Fibroblast of lung (primary cell): ENCODE data around the gene CAMTA1. TPM values are rescaled to one million over a fixed set of nuclear protein-coding genes. Genes with fewer than 3 reads are reported as not detected.
A peak's percentile ranks its signal among the peaks of the same experiment; 100 is the strongest.

Experiments used
- DNase-seq, 2 donors: peaks; one replicate each; pipeline versions ENCODE4 v3.0.0 to v3.0.0-alpha.2; 2010; ENCODE audit warnings: low read depth in 2 of 2
- H2AFZ ChIP-seq: 2 replicates; pipeline ENCODE4 v1.5.1; 2012; ENCODE audit warnings: low read length, control low read depth, inconsistent platforms
- H3K27ac ChIP-seq: 2 replicates; pipeline ENCODE4 v1.5.1; 2011; ENCODE audit warnings: low read length, control low read depth; ENCODE audit not compliant: insufficient read depth
- H3K27me3 ChIP-seq: 2 replicates; pipeline ENCODE4 v1.5.1; 2011; ENCODE audit warnings: mild to moderate bottlenecking, low read length; ENCODE audit not compliant: control insufficient read depth, insufficient read depth
- H3K36me3 ChIP-seq: 2 replicates; pipeline ENCODE4 v1.5.1; 2011; ENCODE audit warnings: low read length; ENCODE audit not compliant: control insufficient read depth, insufficient read depth
- H3K4me1 ChIP-seq: 2 replicates; pipeline ENCODE4 v1.5.1; 2011; ENCODE audit warnings: low read length; ENCODE audit not compliant: control insufficient read depth, insufficient read depth; ENCODE audit errors: extremely low read depth
- H3K4me2 ChIP-seq: 2 replicates; pipeline ENCODE4 v1.5.1; 2011; ENCODE audit warnings: low read length, control low read depth; ENCODE audit not compliant: insufficient read depth; ENCODE audit errors: extremely low read depth
- H3K4me3 ChIP-seq, 4 experiments: fragments of 200-600 bp in 1 of 4; sonication (generic) in 1 of 4; replicated peaks in 1 of 4; 2 replicates each; pipeline ENCODE4 v1.5.1; 2011 to 2016; ENCODE audit warnings: low read length in 4 of 4, low read depth in 3 of 4, mild to moderate bottlenecking in 3 of 4, control low read depth in 2 of 4, inconsistent platforms in 1 of 4, mixed read lengths in 1 of 4; ENCODE audit not compliant: insufficient read depth in 1 of 4; ENCODE audit errors: control extremely low read depth in 1 of 4
- H3K79me2 ChIP-seq: 2 replicates; pipeline ENCODE4 v1.5.1; 2012; ENCODE audit warnings: mild to moderate bottlenecking, low read length, inconsistent platforms; ENCODE audit not compliant: control insufficient read depth, insufficient read depth
- H3K9ac ChIP-seq: 2 replicates; pipeline ENCODE4 v1.5.1; 2011; ENCODE audit warnings: mild to moderate bottlenecking, low read length, control low read depth; ENCODE audit not compliant: insufficient read depth
- H3K9me3 ChIP-seq: 2 replicates; pipeline ENCODE4 v1.5.1; 2012; ENCODE audit warnings: low read depth, low read length; ENCODE audit not compliant: control insufficient read depth, insufficient read depth
- H4K20me1 ChIP-seq: 2 replicates; pipeline ENCODE4 v1.5.1; 2011; ENCODE audit warnings: low read length; ENCODE audit not compliant: control insufficient read depth, insufficient read depth; ENCODE audit errors: extremely low read depth
- EZH2 ChIP-seq: IDR thresholded peaks from 2 replicates; pipeline ENCODE4 v1.5.1; 2012; ENCODE audit warnings: low read length, control low read depth, mild to moderate bottlenecking; ENCODE audit errors: missing control alignments
- polyA plus RNA-seq, 2 donors: library from polyadenylated mRNA; depleted of rRNA in 1 of 2; stranded (reverse) in 1 of 2; unstranded in 1 of 2; fragments of >200 nt; gene quantifications; 2 replicates each; pipeline ENCODE4 v1.2.1, GENCODE V29; 2011 to 2012; ENCODE audit warnings: missing spikeins in 1 of 2
- total RNA-seq: library from RNA; depleted of rRNA; stranded (reverse); fragments of >200 nt; gene quantifications from 2 replicates; pipeline ENCODE4 v1.2.1, GENCODE V29; 2014
- TF ChIP-seq, protein P1 (sequence below), 2 donors: IDR thresholded peaks in 1 of 2; conservative IDR thresholded peaks in 1 of 2; 1 replicate in 1 of 2; 2 replicates in 1 of 2; pipeline ENCODE4 v1.5.1; 2011 to 2012; ENCODE audit warnings: low read length in 2 of 2, control low read depth in 1 of 2, inconsistent platforms in 1 of 2, low read depth in 1 of 2, mild to moderate bottlenecking in 1 of 2

Gene CAMTA1
- total and polyA plus RNA-seq, 2 donors (not counting 1 experiment from before 2014, with no cell fraction given), result 47.6 to 86.0 TPM

DNA sequence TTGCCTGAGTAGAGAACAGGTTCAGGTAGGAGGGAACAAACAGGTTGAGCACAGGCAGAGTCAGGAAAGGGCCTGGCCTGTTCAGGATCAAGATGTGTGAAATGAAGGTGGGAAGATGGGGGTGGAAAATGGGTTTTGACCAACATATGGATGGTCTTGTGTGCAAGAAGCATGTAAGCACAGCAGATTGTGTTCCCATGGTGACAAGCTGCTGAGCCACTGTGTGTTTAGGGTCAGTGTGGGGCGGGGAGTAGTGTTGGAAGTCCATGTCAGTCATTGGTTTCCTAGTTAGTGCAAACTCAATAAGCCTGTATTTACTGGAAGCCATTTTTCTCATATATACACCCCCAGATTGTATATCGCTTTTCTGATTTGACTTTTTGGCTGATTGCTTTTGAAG, 111.9 kb downstream of the CAMTA1 start:
- no peak for TF ChIP-seq EZH2
- TF ChIP-seq, protein P1, sequence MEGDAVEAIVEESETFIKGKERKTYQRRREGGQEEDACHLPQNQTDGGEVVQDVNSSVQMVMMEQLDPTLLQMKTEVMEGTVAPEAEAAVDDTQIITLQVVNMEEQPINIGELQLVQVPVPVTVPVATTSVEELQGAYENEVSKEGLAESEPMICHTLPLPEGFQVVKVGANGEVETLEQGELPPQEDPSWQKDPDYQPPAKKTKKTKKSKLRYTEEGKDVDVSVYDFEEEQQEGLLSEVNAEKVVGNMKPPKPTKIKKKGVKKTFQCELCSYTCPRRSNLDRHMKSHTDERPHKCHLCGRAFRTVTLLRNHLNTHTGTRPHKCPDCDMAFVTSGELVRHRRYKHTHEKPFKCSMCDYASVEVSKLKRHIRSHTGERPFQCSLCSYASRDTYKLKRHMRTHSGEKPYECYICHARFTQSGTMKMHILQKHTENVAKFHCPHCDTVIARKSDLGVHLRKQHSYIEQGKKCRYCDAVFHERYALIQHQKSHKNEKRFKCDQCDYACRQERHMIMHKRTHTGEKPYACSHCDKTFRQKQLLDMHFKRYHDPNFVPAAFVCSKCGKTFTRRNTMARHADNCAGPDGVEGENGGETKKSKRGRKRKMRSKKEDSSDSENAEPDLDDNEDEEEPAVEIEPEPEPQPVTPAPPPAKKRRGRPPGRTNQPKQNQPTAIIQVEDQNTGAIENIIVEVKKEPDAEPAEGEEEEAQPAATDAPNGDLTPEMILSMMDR (conservative IDR thresholded peaks at IDR 0.05 in 1 of 2, IDR thresholded peaks at IDR 0.05 in 1 of 2; ENCODE audit: low read depth in 1 of 2, low read length in 2 of 2), result no peak
- H3K79me2 ChIP-seq, result no peaks in the 10 kb centered on the region
- no peaks in the 10 kb centered on the region for H3K36me3 ChIP-seq
- no peak overlapping the region for H3K27ac ChIP-seq
- no peaks in the 10 kb centered on the region for H3K9me3 ChIP-seq
- H4K20me1 ChIP-seq, result no peaks in the 10 kb centered on the region
- H3K4me3 ChIP-seq, result no peak overlapping the region
- H3K4me2 ChIP-seq, result no peak overlapping the region
- no peaks in the 10 kb centered on the region for H3K4me1 ChIP-seq
- no peak overlapping the region for H3K9ac ChIP-seq
- H2AFZ ChIP-seq, result no peak overlapping the region
- no peaks in the 10 kb centered on the region for H3K27me3 ChIP-seq
- no peak for DNase-seq

DNA sequence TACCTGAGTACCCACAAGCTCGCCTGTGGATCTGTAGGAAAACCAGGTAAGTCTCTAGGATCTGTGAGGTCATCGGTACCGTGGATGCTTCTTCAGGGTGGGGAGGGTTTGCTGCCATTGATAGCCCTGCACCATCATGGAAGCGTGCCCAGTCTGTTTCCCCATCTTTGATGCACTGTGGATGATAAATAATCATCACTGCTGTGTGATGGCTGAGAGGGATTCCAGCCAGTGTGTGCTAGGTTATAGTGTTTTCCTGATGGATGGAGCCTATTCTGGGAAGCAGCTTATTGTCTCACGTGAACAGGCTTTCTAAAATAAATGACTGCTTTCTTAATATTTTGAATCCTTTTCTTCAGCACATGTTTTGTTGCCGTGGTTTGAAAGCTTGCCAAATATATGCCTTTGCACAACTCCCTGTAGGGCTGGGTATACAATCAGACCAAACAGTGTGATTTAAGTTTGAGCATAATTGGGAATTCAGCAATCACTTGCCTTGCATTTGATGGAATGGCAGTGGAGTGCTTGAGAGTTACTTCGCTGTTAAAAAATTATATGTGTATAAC, 113.8 kb downstream of the CAMTA1 start:
- no peaks in the 10 kb centered on the region for H4K20me1 ChIP-seq
- H3K9ac ChIP-seq, result no peak overlapping the region
- H3K4me2 ChIP-seq, result no peak overlapping the region
- H3K27ac ChIP-seq, result no peak overlapping the region
- H3K79me2 ChIP-seq, result no peaks in the 10 kb centered on the region
- DNase-seq, result peak in 1 of 2 donors; percentile 56
- no peaks in the 10 kb centered on the region for H3K27me3 ChIP-seq
- no peaks in the 10 kb centered on the region for H3K9me3 ChIP-seq
- TF ChIP-seq EZH2, result no peak
- TF ChIP-seq, protein P1 (conservative IDR thresholded peaks at IDR 0.05 in 1 of 2, IDR thresholded peaks at IDR 0.05 in 1 of 2; ENCODE audit: low read depth in 1 of 2, low read length in 2 of 2), result no peak
- no peak overlapping the region for H2AFZ ChIP-seq
- no peak overlapping the region for H3K4me3 ChIP-seq
- H3K36me3 ChIP-seq, result no peaks in the 10 kb centered on the region
- no peaks in the 10 kb centered on the region for H3K4me1 ChIP-seq

DNA sequence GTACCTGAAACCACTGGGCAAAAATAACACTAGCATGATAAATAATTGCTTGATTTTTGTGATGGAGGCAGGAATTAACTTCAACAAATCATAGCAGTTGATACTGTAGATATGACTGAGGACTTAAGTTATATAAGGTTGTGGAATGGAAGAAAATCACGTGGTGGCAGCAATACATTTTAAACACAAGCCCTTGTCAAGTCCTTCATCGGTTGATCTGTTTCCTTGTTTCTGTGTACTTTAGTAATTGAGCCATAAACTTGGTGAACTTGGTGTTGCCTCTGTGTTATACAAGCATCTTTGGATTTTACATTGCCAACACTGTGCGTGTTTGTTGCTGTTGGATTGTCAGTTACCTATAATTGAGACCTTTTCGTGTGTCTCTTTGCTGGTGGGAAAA, 114.4 kb downstream of the CAMTA1 start:
- no peak for TF ChIP-seq EZH2
- Histone ChIP-seq H3K27me3 (no peaks in the 10 kb centered on the region), H3K4me1 (no peaks in the 10 kb centered on the region), H3K4me2 (no peak overlapping the region), H3K9ac (no peak overlapping the region), H4K20me1 (no peaks in the 10 kb centered on the region), H3K4me3 (no peak overlapping the region), H3K36me3 (no peaks in the 10 kb centered on the region), H2AFZ (no peak overlapping the region), H3K27ac (no peak overlapping the region), H3K79me2 (no peaks in the 10 kb centered on the region), H3K9me3 (no peaks in the 10 kb centered on the region)
- DNase-seq, result no peak
